ENCODE measurements around the gene OR10W1. TPM values are rescaled to one million over a fixed set of nuclear protein-coding genes. Genes with fewer than 3 reads are reported as not detected.

OR10W1 gene
- total and polyA plus RNA-seq, 2 of the 8 experiments (the other 6 are each of a cell fraction or from before 2014, with no cell fraction given), result not detected

- TF ChIP-seq ZNF274 (IDR thresholded peaks at IDR 0.05; ENCODE audit: borderline replicate concordance, extremely low read depth, low read length), result no peak
- TF ChIP-seq BACH1 (IDR thresholded peaks at IDR 0.05; ENCODE audit: low read length), result no peak
- no peak for TF ChIP-seq CTCF (IDR thresholded peaks at IDR 0.05; ENCODE audit: control extremely low read depth in 1 of 3, insufficient read depth in 1 of 3, low read depth in 1 of 3, low read length in 3 of 3)
- TF ChIP-seq JUN (IDR thresholded peaks at IDR 0.05; ENCODE audit: low read depth, low read length), result no peak
Observed at GRCh38 chr11:58316142-58316541, 48.1 kb upstream of the OR10W1 start (continued).
